Measurements from ENCODE around the gene CLCN6. TPM values are rescaled to one million over a fixed set of nuclear protein-coding genes. Genes with fewer than 3 reads are reported as not detected.

Gene CLCN6
- total RNA-seq, 1 experiment from 2014 or later, result 6.1 TPM

DNA sequence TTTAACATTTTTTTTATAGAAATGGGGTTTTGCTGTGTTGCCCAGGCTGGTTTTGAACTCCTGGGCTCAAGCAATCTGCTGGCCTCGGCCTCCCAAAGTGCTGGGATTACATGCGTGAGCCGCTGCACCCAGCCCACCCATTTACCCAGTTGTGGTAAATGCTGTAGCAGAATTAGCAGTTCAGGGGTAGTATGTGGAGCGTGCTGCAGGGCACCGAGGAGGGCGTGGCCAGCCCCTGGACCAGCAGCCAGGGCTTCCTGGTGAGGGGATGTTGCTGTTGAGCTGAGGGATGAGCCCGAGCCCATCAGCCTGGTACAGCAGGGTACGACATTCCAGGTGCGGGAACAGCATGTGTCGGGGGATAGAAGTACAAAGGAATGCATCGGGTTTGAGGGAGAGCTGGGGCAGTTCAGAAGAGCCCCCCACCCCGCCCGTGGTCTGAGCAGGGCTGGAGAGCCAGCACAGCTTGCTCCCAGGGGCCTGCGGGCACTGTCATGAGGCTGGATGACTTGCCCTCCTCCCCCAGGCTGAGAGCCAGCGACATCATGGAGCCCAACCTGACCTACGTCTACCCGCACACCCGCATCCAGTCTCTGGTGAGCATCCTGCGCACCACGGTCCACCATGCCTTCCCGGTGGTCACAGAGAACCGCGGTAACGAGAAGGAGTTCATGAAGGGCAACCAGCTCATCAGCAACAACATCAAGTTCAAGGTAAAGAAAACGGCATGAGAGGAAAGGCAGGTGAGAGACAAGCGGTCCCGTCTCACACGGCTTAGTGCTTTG is 29.6 kb downstream of the CLCN6 start:
- Histone ChIP-seq H3K4me3 (no peak overlapping the region), H3K27me3 (no peaks in the 10 kb centered on the region), H3K9me3 (no peaks in the 10 kb centered on the region), H3K36me3 (peaks cover 34% of the 10 kb centered on the region)
- no peak for DNase-seq

- Histone ChIP-seq H3K36me3 (peaks cover 35% of the 10 kb centered on the region), H3K9me3 (no peaks in the 10 kb centered on the region), H3K4me3 (no peak overlapping the region), H3K27me3 (no peaks in the 10 kb centered on the region)
- no peak for DNase-seq
Observed at GRCh38 chr1:11836955-11837766, 31.2 kb downstream of the CLCN6 start.

- Histone ChIP-seq H3K27me3 (no peaks in the 10 kb centered on the region), H3K36me3 (peaks cover 35% of the 10 kb centered on the region), H3K9me3 (no peaks in the 10 kb centered on the region), H3K4me3 (no peak overlapping the region)
- DNase-seq, result no peak
Observed at GRCh38 chr1:11837767-11838348, 31.9 kb downstream of the CLCN6 start.

GRCh38 chr1:11838349-11839272 is 32.6 kb downstream of the CLCN6 start:
- Histone ChIP-seq H3K9me3 (no peaks in the 10 kb centered on the region), H3K27me3 (no peaks in the 10 kb centered on the region), H3K4me3 (no peak overlapping the region), H3K36me3 (peaks cover 31% of the 10 kb centered on the region)
- peak; percentile 55 for DNase-seq

- no peak overlapping the region for H3K4me3 ChIP-seq
- no peak for DNase-seq
- peaks cover 29% of the 10 kb centered on the region for H3K36me3 ChIP-seq
- H3K9me3 ChIP-seq, result no peaks in the 10 kb centered on the region
- H3K27me3 ChIP-seq, result no peaks in the 10 kb centered on the region
Observed at GRCh38 chr1:11839727-11840705, 34.0 kb downstream of the CLCN6 start.

DNA sequence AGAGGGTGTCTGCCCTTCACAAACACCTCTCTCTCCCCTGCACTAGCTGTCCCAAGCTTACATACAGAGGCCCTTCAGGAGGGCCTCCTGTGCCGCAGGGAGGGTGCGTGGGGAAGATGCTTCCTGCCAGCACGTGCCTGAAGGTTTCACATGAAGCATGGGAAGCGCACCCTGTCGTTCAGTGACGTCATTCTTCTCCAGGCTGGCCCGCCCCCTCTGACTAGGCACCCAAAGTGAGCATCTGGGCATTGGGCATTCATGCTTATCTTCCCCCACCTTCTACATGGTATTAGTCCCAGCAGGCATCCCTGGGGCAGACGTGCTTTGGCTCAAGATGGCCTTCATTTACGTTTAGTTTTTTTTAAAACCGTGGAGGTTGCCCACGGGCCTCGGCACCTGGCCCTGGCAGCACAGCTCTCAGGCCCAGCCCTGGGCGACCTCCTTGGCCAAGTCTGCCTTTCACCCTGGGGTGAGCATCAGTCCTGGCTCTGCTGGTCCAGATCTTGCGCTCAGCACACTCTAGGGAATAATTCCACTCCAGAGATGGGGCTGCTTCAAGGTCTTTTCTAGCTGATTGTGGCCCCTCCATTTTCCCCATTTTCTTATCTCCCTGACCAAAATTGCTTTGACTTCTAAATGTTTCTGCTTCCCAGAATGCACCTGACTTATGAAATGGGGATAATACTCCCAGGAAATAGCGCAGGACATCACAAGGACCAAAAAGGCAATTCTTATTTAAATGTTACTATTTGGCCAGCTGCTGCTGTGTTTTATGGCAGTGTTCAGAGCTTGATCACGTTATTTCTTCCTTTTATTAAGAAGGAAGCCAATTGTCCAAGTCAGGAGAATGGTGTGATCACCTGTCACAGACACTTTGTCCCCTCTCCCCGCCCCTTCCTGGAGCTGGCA is 35.5 kb downstream of the CLCN6 start:
- peaks cover 29% of the 10 kb centered on the region for H3K36me3 ChIP-seq
- H3K27me3 ChIP-seq, result no peaks in the 10 kb centered on the region
- DNase-seq, result no peak

DNA sequence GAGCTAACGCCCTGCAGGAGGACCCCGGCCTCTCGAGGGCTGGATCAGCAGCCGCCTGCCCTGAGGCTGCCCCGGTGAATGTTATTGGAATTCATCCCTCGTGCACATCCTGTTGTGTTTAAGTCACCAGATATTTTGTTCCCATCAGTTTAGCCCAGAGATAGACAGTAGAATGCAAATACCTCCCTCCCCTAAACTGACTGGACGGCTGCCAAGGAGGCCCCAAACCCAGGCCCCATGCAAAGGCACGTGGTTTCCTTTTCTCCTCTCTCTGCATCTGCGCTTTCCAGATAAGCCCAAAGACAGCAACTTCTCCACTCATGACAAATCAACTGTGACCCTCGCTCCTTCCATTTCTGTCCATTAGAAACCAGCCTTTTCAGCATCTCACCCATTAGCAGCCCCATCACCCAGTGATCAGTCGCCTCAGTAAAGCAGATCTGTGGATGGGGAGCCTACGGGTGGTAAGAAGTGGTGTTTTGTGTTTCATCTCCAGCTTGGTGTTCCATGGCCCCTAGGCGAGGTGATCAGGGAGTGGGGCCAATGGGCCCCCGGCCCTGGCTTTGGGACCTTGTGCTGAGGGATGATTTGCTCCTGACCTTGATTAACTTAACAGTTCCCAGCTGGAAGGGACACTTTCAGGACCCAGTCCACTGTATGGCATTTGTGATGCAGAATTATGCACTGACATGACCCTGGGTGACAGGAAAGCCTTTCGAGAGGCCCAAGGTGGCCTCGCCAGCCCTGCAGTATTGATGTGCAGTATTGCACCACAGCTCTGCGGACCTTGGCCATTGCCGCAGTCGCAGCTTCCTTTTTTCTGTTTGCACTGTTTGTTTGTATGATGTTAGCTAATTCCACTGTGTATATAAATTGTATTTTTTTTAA is 36.4 kb downstream of the CLCN6 start:
- H3K27me3 ChIP-seq, result no peaks in the 10 kb centered on the region
- no peak overlapping the region for H3K4me3 ChIP-seq
- no peak for DNase-seq
- H3K9me3 ChIP-seq, result no peaks in the 10 kb centered on the region
- peaks cover 29% of the 10 kb centered on the region for H3K36me3 ChIP-seq

More for the DNA sequence above, 35.5 kb downstream of the CLCN6 start:
- Histone ChIP-seq H3K9me3 (no peaks in the 10 kb centered on the region), H3K4me3 (no peak overlapping the region)

GRCh38 chr1:11845641-11846335 is 39.8 kb downstream of the CLCN6 start:
- no peak for DNase-seq
- H3K36me3 ChIP-seq, result peaks cover 2% of the 10 kb centered on the region; the same call in 1 of the 2 replicates
- H3K9me3 ChIP-seq, result no peaks in the 10 kb centered on the region
- no peaks in the 10 kb centered on the region for H3K27me3 ChIP-seq
- H3K4me3 ChIP-seq, result no peak overlapping the region

DNA sequence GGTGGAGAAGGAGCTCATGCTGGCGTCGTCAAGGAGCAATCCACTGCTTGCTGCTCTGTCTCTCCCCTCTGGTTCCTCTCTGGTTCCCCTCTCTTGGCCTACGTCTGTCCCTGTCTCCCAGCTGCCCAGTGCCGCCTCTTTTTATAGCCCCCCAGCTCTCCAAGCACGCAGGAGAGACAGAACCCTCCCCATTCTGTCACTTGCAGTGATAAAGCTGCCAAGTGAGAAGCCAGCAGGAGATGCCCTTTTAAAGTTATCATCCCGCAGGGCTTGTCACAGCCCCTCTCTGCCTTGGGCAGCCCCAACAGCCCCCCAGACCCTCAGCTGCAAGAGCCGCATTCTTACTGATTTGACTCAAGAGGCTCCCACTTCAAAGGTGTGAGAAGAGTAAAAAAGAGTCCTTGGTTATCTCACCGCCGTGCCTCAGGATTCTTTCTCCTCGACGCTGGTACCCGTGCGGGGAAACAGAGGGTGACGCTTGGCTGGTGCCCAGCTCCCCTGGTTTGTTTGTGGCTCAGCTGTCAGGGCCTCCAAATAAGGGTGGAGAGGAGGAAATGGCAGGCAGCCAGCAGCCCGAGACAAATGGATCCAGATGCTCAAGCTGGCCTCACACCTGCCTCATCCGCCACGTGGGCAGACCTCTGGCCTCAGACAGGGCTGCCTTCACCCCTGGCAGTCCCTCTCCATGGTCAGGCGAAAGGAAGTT is 41.8 kb downstream of the CLCN6 start, which contains the start of gene NPPA:
NPPA (minus strand) TSS at position 117 of the 706 bp plus-strand sequence; CDS start at position 18, 99 bp downstream.
- Histone ChIP-seq H3K36me3 (no peaks in the 10 kb centered on the region; the same call in 1 of the 2 replicates), H3K9me3 (no peaks in the 10 kb centered on the region), H3K27me3 (no peaks in the 10 kb centered on the region), H3K4me3 (no peak within 1 kb of the TSS)
- DNase-seq, result no peak

GRCh38 chr1:11848373-11848700 is 42.3 kb downstream of the CLCN6 start:
- Histone ChIP-seq H3K9me3 (no peaks in the 10 kb centered on the region), H3K27me3 (no peaks in the 10 kb centered on the region), H3K4me3 (no peak overlapping the region), H3K36me3 (no peaks in the 10 kb centered on the region; the same call in 1 of the 2 replicates)
- DNase-seq, result no peak

DNA sequence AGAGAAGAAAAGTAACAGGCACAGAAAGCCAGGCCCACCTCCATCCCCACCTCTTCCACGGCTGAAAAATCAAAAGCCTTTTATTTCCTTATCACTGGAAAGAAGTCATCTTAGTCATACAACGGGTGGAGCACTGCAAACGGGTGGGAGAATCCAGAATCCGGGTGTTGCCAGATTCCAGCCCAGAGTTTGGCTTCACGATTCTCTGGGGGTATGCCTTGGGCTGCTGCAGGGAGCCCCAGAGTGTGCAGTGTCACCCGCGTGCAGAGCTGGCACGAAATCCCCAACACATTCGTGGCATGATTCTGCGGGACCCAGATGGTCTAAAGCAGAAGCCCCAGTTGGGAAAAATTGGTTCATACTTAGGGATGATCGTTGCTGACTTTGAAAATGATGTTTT is 44.2 kb downstream of the CLCN6 start:
- no peak overlapping the region for H3K4me3 ChIP-seq
- H3K9me3 ChIP-seq, result no peaks in the 10 kb centered on the region
- no peaks in the 10 kb centered on the region for H3K36me3 ChIP-seq
- no peak for DNase-seq
- H3K27me3 ChIP-seq, result peaks cover 6% of the 10 kb centered on the region

- Histone ChIP-seq H3K9me3 (no peaks in the 10 kb centered on the region), H3K27me3 (peaks cover 6% of the 10 kb centered on the region), H3K4me3 (no peak overlapping the region), H3K36me3 (no peaks in the 10 kb centered on the region)
- no peak for DNase-seq
Observed at GRCh38 chr1:11851180-11851579, 45.2 kb downstream of the CLCN6 start.

- Histone ChIP-seq H3K9me3 (no peaks in the 10 kb centered on the region), H3K4me3 (no peak overlapping the region), H3K27me3 (peaks cover 22% of the 10 kb centered on the region), H3K36me3 (no peaks in the 10 kb centered on the region)
- no peak for DNase-seq
Observed at GRCh38 chr1:11854519-11854918, 48.5 kb downstream of the CLCN6 start.

Measured in MG63 (cell line).